OCI-LY3 (cell line): ENCODE results near the gene UBQLN4.

ENCODE experiments used
- EZH2phosphoT487 ChIP-seq: fragments of 200-600 bp; shearing (Covaris generic); IDR thresholded peaks from 2 replicates; pipeline ENCODE4 v1.6.1; 2018; ENCODE audit warnings: antibody characterized with exemption, mixed run types, low read depth
- TF ChIP-seq, protein P1 (sequence below): fragments of 200-600, 300-600 bp; sonication (generic); IDR thresholded peaks from 2 replicates; pipeline ENCODE4 v1.5.1; 2014; ENCODE audit warnings: antibody characterized with exemption, low read length, low read depth

- TF ChIP-seq, protein P1, sequence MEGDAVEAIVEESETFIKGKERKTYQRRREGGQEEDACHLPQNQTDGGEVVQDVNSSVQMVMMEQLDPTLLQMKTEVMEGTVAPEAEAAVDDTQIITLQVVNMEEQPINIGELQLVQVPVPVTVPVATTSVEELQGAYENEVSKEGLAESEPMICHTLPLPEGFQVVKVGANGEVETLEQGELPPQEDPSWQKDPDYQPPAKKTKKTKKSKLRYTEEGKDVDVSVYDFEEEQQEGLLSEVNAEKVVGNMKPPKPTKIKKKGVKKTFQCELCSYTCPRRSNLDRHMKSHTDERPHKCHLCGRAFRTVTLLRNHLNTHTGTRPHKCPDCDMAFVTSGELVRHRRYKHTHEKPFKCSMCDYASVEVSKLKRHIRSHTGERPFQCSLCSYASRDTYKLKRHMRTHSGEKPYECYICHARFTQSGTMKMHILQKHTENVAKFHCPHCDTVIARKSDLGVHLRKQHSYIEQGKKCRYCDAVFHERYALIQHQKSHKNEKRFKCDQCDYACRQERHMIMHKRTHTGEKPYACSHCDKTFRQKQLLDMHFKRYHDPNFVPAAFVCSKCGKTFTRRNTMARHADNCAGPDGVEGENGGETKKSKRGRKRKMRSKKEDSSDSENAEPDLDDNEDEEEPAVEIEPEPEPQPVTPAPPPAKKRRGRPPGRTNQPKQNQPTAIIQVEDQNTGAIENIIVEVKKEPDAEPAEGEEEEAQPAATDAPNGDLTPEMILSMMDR, result no peak
- no peak for TF ChIP-seq EZH2phosphoT487
Observed at GRCh38 chr1:156079762-156080161, 26.2 kb upstream of the UBQLN4 start.
